ENCODE data around the gene KCNG2.

The KCNG2 gene

DNA sequence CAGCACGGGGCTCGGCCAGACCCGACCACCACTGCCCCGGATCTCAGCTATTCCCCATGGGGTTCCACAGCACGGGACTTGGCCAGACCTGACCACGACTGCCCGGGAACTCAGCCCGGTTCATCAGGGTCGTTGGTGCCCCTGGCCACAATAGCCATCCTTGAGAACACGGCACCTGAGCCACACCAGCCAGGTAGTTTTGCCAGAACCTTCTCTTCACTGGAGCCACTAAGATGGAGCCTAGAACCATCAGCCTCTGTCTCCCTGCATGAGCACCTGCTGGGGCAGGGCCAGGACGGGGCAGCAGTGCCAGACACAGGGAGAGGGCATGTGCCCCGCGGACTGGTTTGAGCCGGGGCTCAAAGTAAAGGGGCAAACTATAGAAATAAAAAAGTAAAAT, 11.4 kb upstream of the KCNG2 start:
- DNase-seq: no peak

GRCh38 chr18:79786786-79787526, 10.8 kb upstream of the KCNG2 start:
- no peak for DNase-seq

- no peak for DNase-seq
These were observed 10.2 kb upstream of the KCNG2 start for GRCh38 chr18:79787527-79787864.

DNA sequence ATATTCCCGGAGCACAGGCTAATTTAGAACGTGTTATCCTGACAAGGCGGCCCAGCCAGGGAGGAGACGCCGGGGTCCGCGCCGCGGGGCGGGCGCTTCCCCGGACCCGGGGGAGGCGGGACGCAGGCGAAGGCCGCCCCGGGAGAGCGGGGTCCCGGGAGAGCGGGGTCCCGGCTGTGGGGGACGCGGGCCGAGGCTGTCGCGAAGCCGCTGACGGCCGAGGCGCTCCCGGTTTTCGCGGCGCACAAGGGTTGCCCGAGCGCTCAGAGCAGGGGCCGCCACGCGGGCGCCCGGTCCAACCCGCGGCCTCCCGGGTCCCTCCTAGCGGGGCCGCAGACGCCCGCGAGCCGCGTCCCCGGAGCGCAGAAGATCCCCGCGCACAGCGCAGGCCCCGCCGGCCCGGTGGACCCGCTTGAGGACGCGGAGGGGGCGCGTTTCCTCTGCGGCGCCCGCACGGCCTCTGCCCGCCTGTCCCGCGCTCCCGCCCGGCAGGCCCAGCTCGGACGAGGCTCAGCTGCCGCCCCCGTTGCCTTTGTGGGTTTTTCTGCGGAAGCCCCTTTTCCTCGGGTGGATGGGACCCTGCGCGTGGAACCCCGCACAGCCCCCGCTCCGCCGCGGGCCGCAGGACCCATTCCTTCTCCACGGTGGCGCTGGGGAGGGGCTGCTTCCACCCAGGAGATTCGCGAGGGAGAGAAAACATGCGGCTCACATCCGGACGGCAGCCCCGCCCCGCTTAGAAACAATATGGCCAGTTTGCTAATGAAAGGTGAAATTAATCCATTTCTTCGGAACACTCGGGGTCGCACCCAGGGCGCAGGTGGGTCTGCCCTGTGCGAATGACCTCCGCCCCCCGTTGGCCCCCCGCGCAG, 9.6 kb upstream of the KCNG2 start:
- no peak for DNase-seq

DNA sequence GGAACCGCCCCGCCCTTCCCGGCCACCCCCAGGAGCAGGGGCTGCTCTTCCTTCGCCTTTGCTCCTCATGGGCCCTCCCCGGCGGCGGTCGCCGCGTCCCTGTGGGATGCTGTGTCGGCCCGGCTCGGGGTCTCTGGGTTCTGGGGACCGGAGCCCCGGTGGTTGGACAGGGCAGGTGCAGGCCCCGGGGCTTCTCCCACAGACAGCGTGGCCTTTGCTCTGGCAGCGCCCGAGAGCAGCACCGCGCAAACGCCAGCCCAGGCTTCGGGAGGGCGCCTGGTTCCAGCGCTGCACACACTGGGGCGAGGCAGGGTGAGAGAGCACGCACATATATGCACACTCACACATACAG, 9.0 kb upstream of the KCNG2 start:
- no peak for DNase-seq

DNA sequence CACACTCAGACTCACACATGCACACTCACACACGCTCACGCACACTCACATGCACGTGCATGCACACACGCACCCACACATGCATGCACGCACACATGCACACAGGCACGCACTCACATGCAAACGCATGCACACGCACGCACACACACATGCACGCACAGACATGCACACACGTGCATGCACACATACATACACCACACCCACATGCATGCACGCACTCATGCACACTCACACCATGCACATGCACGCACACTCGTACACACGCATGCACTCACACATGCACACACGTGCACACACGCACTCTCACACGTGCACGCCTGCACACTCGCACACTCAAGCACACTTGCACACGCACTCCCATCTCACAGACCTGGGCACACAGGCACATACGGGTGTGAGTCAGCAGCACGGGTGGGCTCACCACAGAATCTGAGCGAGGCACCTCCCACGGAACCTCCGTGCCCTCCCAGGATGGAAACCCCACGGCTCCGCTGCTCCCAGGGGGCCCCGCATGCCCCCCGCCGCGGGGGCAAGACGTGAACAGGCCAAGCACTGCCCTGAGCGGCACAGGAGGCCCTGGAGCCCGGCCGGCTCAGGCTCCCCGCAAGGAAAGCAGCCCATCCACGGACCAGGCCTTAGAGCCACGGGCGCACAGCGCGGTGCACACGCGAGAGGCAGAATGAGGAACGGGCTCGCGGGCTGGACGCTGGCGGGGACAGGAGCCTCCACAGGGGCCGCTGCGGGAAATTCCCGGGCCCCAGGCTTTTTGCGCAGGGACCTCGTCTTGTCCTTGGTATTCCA, 8.4 kb upstream of the KCNG2 start:
- no peak for DNase-seq

- peak; percentile 36 for DNase-seq
These were observed 7.5 kb upstream of the KCNG2 start for GRCh38 chr18:79789901-79790890.

DNA sequence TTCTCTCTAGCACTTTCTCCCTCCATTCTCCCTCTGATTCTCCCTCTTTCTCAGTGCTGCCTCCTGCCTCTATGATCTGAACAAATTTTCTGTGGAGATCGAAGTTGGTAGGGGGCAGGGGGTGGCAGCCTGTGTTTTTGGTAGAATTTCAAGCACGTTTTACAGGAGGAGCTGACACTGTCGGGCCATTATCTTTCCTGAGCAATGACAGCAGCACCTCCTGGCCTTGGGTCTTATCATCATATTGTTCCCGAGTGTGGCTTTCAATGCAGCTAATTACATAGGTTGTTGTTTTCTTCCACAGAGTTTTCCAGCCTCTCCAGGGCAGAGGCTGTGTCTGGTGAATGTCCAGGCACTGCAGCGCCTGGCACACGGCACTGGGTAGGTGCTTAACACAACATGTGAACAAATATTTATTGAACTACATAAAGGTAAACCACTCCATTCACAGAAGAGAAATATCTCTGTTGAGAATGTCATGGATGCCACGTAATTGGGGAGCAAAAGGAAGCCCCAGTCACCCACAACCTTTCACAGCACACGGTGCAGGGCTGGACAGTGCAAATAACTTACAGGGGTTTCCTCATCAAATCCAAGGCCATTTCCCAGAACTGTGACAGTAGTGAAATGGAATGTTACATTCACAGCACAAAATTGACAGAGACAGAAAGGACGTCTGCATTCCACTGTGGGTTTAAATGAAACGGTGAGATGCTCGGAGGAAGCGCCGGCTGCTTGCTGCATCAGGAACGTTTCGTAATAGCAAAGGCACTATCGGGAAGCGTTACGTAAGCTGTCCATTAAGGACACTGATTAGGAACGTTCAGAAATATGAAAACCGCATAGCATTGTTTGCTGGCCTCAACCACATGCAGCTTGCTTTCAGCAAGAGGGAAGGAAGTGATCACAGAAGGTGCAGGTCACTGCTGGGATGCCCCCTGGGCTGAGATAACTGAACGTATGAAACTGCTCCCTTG, 6.5 kb upstream of the KCNG2 start:
- DNase-seq: no peak

GRCh38 chr18:79792096-79792987, 5.4 kb upstream of the KCNG2 start:
- DNase-seq: no peak

DNA sequence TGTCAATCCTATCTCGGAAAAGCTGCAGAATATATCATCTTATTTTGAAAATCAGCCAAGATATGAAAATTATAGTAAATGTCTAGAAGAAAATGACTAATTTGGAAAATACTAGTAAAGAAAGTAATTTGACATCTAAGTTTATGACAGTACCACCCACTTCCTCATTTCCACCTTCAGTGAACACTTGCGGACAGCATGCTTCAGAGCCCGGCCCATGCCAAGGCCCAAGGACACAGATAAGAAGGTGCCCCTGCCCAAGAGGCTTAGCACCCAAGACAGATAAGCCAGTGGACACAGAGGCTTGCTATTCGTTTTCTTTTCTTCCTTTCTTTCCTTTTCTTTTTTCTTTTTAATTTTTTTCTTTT, 4.8 kb upstream of the KCNG2 start:
- DNase-seq: no peak

DNA sequence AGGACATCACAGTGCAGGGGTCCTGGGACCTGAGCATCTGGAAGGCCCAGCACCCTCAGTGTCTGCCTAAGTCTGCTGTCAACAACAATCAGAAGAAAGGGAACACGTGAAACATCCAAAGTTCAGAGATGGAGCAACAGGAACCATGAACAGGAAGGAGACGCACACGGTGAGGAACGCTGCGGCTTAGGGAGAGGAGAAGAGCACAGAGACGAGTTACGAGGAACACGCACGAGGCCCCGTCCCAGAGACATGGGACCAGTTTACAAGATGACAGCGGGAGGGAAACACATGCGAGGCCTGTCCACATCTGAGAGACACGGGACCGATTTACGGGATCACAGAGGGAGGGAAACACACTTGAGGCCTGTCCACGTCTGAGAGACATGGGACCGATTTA, 2.9 kb upstream of the KCNG2 start:
- no peak for DNase-seq

- DNase-seq: no peak
These were observed 2.3 kb upstream of the KCNG2 start for GRCh38 chr18:79795446-79795845.

DNA sequence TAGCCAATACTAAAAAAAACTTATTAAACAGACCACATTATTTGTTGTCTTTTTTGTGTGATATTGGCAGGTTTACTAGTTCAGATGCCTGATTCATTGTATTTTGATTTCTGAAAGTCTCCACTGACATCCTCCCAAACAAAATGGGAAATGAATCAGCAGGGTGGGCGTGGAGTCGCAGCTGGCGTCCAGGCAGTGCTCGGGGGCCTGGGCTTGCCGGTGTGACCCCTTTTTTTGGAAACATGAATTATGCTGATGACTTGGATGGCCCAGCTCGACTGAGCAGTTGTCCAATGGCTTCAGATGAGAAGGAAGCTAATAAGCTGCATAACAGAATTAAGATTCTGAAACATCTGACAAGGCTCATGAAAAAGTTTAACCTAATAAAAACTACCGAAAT, 1.7 kb upstream of the KCNG2 start:
- DNase-seq: no peak

DNA sequence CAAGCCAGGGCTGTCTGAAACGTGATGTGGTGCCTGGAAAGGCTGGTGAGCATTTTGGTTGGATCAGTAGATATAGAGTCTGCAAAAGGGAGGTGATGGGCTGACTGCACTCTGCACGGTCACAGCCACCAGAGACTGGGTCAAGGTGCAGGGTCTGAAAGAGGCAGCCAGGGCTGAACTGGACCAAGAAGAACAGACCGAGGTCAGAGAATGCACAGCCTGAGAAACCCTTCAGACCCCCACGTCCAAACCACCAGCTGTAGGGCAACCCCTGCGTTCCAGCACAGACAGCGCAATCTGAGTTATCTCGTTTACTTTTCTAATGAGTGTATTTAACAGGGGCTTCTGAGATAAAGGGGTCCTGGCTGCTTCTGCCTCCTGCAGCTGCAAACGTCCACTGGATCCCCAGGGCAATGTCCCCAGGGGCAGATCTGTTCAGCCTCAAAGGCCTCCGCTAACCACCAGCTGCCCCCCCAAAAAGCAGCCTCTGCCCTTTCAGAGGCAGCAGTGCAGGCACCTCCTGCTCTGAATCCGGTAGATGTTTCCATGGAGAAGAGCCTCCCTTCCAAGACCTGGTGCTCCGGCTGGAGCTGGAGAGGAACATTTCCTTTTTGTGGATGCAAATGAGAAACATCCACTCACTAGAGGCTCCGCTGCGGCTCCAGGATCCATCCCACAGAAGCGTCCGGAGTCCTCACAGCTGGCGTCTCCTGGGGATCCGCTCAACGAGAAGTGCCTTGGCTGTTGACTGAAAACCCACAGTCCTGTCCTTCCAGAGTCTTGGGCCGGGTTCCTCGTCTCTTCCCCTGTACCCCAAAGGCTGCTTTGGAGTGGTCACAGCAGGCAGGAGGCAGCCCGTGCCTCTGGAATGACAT, 970 bp upstream of the KCNG2 start:
- DNase-seq: no peak

DNA sequence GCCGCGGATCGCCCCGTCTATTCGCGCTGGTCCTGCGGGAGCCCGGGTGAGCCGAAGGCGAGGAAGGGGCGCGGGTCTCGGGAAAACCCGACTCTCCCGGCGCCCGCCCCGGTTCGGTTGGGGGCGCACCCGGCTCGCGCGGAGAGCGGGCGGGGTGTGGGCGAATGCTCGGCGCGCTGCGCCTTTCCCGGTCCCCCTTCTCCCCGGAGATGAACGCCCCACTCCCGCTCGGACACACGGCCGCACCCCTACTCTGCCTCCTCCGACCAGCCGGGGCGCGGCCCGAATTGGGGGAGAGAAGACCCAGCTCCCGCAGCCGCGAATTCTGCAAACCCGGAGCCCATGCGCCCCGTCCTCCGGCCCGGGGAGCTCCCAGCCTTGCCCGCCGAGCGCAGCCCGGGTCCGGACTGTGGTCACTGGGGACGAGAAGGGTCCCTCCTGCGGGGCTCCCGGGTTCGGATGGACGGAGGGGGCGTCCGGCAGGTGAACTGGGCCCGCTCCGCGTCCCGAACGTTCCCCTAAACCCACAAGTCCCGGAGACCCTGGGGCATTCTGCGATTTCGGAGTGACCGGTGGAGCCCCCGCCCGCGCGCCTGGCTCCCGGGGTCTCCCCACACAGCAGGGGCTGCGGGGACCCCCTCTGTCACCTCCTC, 734 bp downstream of the KCNG2 start:
- DNase-seq: no peak

DNA sequence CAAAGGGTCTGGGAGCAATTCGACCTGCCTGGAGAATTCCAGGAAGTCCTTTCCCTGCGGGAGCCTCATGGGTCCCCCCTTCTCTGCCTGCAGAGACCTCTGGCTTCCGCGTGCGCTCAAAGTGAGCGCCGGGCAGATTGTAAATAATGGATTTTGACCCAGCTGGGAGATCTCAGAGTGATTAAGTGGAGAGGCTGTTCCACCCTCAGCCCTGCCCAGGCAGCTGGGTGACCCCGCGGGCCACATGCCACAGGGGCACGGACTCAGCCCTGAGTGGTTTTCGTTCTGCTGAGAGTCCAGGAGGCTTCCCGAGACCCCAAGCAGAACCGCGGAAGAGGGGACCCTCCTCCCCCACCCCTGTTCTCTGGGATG, 1.2 kb downstream of the KCNG2 start:
- no peak for DNase-seq

GRCh38 chr18:79799619-79800370, 2.1 kb downstream of the KCNG2 start:
- DNase-seq: no peak

Data from NCI-H1092 (cell line).